ENCODE data around the gene LY9. TPM values are rescaled to one million over a fixed set of nuclear protein-coding genes. Genes with fewer than 3 reads are reported as not detected.

LY9 gene
- total and polyA plus RNA-seq, 2 donors from 2014 or later, result 0.41 to 3.5 TPM

GRCh38 chr1:160789051-160789701 lies 6.8 kb upstream of the LY9 start:
- no peak for DNase-seq
- intact Hi-C loops (cut with DNase I), result no loop called here
- H3K9me3 ChIP-seq (ENCODE audit: control insufficient read depth in 2 of 3, insufficient read depth in 1 of 3, low read length in 3 of 3), result no peaks in the 10 kb centered on the region
- H3K4me1 ChIP-seq (ENCODE audit: control insufficient read depth in 2 of 3, insufficient read depth in 2 of 3, low read depth in 1 of 3, low read length in 3 of 3), result no peaks in the 10 kb centered on the region
- H3K36me3 ChIP-seq (ENCODE audit: control insufficient read depth in 2 of 3, insufficient read depth in 3 of 3, low read length in 3 of 3), result no peaks in the 10 kb centered on the region
- TF ChIP-seq CTCF (IDR thresholded peaks at IDR 0.05; ENCODE audit: borderline replicate concordance, extremely low read depth, insufficient read depth), result no peak
- H3K27ac ChIP-seq (ENCODE audit: low read depth in 2 of 2, low read length in 2 of 2), result no peak overlapping the region
- FAIRE-seq, result no peak
- no peaks in the 10 kb centered on the region for H3K27me3 ChIP-seq (ENCODE audit: control insufficient read depth, insufficient read depth, low read length)
- no peak overlapping the region for H3K4me3 ChIP-seq (ENCODE audit: low read length in 3 of 3)
- no peak overlapping the region for H3K9ac ChIP-seq (ENCODE audit: low read length in 3 of 3)

- no peak for TF ChIP-seq CTCF (IDR thresholded peaks at IDR 0.05; ENCODE audit: borderline replicate concordance, extremely low read depth, insufficient read depth)
- Histone ChIP-seq H3K4me3 (ENCODE audit: low read length in 3 of 3) (no peak overlapping the region), H3K9ac (ENCODE audit: low read length in 3 of 3) (no peak overlapping the region), H3K36me3 (ENCODE audit: control insufficient read depth in 2 of 3, insufficient read depth in 3 of 3, low read length in 3 of 3) (no peaks in the 10 kb centered on the region), H3K9me3 (ENCODE audit: control insufficient read depth in 2 of 3, insufficient read depth in 1 of 3, low read length in 3 of 3) (no peaks in the 10 kb centered on the region), H3K27ac (ENCODE audit: low read depth in 2 of 2, low read length in 2 of 2) (no peak overlapping the region), H3K27me3 (ENCODE audit: control insufficient read depth, insufficient read depth, low read length) (no peaks in the 10 kb centered on the region), H3K4me1 (ENCODE audit: control insufficient read depth in 2 of 3, insufficient read depth in 2 of 3, low read depth in 1 of 3, low read length in 3 of 3) (no peaks in the 10 kb centered on the region)
- FAIRE-seq (no peak), DNase-seq (no peak)
- intact Hi-C loops (cut with DNase I), result no loop called here
These were observed 6.0 kb upstream of the LY9 start for GRCh38 chr1:160789702-160790611.

- TF ChIP-seq CTCF (IDR thresholded peaks at IDR 0.05; ENCODE audit: borderline replicate concordance, extremely low read depth, insufficient read depth), result no peak
- no peaks in the 10 kb centered on the region for H3K9me3 ChIP-seq (ENCODE audit: control insufficient read depth in 2 of 3, insufficient read depth in 1 of 3, low read length in 3 of 3)
- no peak overlapping the region for H3K4me3 ChIP-seq (ENCODE audit: low read length in 3 of 3)
- no peak overlapping the region for H3K9ac ChIP-seq (ENCODE audit: low read length in 3 of 3)
- no peak overlapping the region for H3K27ac ChIP-seq (ENCODE audit: low read depth in 2 of 2, low read length in 2 of 2)
- DNase-seq (no peak), FAIRE-seq (no peak)
- H3K36me3 ChIP-seq (ENCODE audit: control insufficient read depth in 2 of 3, insufficient read depth in 3 of 3, low read length in 3 of 3), result no peaks in the 10 kb centered on the region
- intact Hi-C loops (cut with DNase I), result no loop called here
- no peaks in the 10 kb centered on the region for H3K4me1 ChIP-seq (ENCODE audit: control insufficient read depth in 2 of 3, insufficient read depth in 2 of 3, low read depth in 1 of 3, low read length in 3 of 3)
- H3K27me3 ChIP-seq (ENCODE audit: control insufficient read depth, insufficient read depth, low read length), result no peaks in the 10 kb centered on the region
These were observed 1.6 kb upstream of the LY9 start for GRCh38 chr1:160794376-160794775.
